ENCODE results near the gene FMN1.

Gene FMN1

DNA sequence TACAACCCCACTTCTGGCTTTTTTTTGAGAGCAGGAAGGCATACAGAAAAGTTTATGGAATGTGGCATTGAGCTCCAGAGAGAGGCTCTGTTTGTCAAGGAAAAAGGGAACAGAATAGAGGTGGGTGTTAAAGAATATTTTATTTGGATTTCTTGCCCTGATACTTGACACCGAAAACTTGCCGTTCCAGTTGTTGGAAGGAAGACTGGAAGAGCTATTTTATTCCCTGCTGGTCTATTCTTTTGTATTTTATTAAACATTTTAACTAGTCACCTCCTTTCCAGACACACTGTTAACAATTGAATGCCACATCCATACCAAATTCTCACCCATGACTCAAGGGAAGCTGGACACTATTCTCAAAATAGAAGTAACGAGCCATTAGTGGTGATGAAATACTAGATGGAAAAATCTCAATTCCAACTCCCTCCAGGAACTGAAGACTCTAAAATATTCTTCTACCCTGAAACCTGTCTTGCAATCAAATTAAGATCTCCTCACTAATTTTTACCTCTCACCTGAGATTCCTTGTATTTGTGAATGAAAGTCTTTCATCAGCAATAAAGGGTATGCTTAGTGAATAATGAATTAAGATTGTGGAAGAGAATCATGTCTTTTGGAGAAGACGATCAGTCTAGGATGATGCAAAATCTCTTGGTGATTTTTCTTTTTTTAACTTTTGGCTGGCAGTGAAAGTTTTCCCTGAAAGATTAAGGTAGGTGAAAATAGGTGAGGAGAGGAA, 448.2 kb downstream of the FMN1 start:
- no peak for DNase-seq
- no peaks in the 10 kb centered on the region for H3K9me3 Mint-ChIP-seq

DNA sequence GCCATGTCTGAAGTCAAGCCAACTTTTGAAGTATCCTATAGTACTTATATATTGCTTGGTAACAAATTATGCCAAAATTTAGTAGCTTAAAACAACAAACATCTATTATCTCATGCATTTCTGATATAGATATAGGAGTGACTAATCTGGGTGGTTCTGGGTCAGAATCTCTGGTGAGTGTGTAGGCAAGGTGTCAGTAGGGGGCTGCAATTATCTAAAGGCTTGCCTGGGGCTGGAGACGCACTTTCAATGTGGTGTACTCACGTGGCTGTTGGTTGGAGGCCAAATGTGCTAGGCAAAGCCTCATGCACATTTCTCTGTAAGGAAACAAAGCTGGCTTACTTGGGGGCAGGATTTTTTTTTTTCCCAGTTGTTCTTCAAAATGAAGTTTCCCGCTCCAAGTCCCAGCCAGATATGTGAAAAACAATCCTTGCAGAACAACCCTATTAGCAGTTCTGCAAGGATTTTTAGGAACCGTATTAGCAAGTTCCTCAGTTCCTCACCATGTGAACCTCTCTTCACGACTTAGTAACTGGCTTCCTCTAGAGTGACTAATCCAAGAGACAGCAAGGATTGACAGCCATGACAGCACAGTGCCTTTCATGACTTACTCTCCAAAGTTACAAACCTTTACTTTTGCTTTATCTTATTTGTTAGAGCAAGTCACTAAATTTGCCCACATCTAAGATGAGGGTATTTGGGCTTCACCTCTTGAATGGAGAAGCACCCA, 450.9 kb downstream of the FMN1 start:
- no peak overlapping the region for H3K27ac Mint-ChIP-seq
- ATAC-seq (no peak), DNase-seq (no peak)
- no peaks in the 10 kb centered on the region for H3K4me1 Mint-ChIP-seq
- no peak overlapping the region for H3K4me3 Mint-ChIP-seq
- peaks cover 5 to 13% of the 10 kb centered on the region in 2 donors for H3K9me3 Mint-ChIP-seq
- H3K27me3 Mint-ChIP-seq = peaks cover 35% of the 10 kb centered on the region

More for the DNA sequence above, 448.2 kb downstream of the FMN1 start:
- Mint-ChIP-seq H3K27ac (no peak overlapping the region), H3K27me3 (peaks cover 37% of the 10 kb centered on the region), H3K4me3 (no peak overlapping the region), H3K4me1 (no peaks in the 10 kb centered on the region)
- no peak for ATAC-seq

DNA sequence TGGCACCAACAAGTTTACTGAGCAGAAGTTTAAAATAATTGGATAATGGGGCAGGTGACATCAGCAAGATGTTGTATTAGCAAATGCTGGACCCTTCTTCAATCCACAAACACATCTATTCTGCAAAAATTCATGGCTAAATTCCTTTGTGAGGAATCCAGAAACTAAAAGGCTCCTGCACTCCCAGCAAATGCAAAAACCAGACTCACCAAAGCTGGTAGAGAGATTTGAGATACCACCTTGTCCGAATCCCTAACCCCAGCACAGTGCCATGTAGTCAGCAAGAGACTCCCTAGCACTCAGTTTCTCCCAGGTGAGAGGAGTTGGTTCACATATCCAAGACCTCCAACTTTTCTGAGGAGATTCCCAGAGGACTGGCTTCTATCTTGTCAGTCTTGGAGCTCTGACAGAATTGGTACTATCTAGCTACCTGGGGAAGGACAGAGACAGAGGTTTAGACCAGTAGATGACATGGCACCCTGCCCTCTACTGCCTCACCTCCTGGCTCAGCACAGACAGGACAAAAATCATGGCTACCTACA, 454.9 kb downstream of the FMN1 start:
- Mint-ChIP-seq H3K27ac (no peak overlapping the region), H3K4me1 (no peaks in the 10 kb centered on the region), H3K27me3 (peaks cover 35% of the 10 kb centered on the region), H3K4me3 (no peak overlapping the region), H3K9me3 (peaks cover 5 to 13% of the 10 kb centered on the region in 2 donors)
- ATAC-seq (no peak), DNase-seq (no peak)

DNA sequence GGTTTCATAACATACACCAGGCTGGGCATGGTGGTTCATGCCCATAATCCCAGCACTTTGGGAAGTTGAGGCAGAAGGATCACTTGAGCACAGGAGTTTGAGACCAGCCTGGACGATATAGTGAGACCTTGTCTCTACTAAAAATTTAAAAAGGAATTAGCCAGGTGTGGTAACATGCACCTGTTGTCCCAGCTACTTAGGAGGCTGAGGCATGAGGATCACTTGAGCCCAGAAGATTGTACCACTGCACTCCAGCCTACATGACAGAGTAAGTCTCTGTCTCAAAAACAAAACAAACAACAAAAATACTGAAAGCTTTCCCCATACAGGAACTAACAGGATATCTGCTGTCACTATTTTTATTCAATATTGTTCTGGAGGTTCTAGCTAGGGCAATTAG, 455.8 kb downstream of the FMN1 start:
- H3K27ac Mint-ChIP-seq = no peak overlapping the region
- H3K4me1 Mint-ChIP-seq = no peaks in the 10 kb centered on the region
- no peak overlapping the region for H3K4me3 Mint-ChIP-seq

DNA sequence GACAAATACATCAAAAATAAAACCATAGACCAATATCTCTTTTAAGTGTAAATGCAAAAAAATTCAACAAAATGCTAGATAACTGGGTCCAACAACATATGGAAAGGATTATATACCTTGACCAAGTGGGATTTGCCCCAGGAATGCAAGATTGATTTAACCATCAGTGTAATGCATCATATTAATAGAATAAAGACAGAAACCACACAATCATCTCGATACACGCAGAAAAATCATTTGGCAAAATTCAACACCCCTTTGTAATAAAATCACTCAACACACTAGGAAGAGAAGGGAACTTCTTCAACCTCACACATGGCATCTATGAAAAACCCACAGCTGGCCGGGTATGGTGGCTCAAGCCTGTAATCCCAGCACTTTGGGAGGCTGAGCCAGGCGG, 457.2 kb downstream of the FMN1 start:
- Mint-ChIP-seq H3K27me3 (peaks cover 44% of the 10 kb centered on the region), H3K4me3 (no peak overlapping the region)

More for the DNA sequence above, 455.8 kb downstream of the FMN1 start:
- H3K27me3 Mint-ChIP-seq = peaks cover 42% of the 10 kb centered on the region
- peaks cover 5 to 13% of the 10 kb centered on the region in 2 donors for H3K9me3 Mint-ChIP-seq
- DNase-seq (no peak), ATAC-seq (no peak)

DNA sequence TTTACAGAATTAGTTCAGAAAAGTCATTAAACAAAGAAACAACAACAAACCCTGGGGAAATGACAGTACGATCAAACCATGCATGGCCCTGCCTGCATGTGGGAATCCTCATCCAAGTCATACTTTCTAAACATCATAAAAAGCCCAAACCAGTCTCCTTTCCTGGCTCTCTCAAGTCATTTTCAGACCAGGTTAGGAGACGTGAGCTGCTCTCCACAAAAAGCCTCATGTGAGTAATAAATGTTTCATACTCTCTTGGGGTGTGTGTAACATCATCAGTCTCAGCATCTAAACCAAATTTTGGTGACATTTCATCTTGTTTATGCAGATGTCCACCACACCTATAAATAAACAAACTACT, 457.8 kb downstream of the FMN1 start:
- Mint-ChIP-seq H3K9me3 (peaks cover 5 to 13% of the 10 kb centered on the region in 2 donors), H3K4me1 (no peaks in the 10 kb centered on the region), H3K27ac (no peak overlapping the region), H3K27me3 (peaks cover 47% of the 10 kb centered on the region), H3K4me3 (no peak overlapping the region)
- no peak for ATAC-seq
- no peak for DNase-seq

More for the DNA sequence above, 457.2 kb downstream of the FMN1 start:
- H3K4me1 Mint-ChIP-seq = no peaks in the 10 kb centered on the region
- peaks cover 5 to 13% of the 10 kb centered on the region in 2 donors for H3K9me3 Mint-ChIP-seq
- no peak overlapping the region for H3K27ac Mint-ChIP-seq
- DNase-seq (no peak), ATAC-seq (no peak)

DNA sequence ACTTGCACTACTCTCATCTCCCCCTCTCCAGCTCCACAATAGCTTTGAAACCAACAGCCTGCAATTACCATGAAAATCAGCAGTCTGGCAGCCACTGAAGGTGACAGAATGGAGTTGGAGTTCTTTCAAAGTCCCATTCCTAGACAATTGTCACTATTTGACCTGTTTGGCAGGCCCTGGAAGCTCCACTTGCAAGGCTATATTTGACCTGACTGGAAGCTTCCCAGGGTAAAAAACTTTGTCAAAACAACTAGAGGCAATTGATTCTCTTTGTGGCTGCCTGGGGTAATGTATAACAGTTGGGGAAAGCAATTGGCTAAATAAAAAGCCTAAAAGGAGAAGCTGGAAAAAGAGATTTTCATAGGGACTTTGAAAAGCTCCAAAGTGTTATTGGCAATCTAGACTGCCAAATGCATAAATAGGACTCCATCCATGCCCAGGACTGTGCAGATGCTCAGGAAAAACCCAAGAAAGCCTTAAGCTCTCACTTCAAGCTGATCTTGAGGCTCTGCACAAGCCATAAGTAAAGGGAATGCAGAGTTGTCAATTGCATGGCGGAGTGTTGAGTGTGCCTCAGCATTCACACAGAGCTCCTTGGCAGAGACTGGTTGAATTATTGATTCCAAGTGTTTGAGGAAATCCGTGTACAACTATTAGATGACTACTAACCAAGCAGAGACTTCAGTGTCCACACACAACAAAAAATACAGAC, 458.4 kb downstream of the FMN1 start:
- H3K27ac Mint-ChIP-seq = no peak overlapping the region
- H3K27me3 Mint-ChIP-seq = peaks cover 52% of the 10 kb centered on the region
- DNase-seq (no peak), ATAC-seq (no peak)
- H3K4me1 Mint-ChIP-seq = peaks cover 4% of the 10 kb centered on the region
- peaks cover 5 to 13% of the 10 kb centered on the region in 2 donors for H3K9me3 Mint-ChIP-seq
- no peak overlapping the region for H3K4me3 Mint-ChIP-seq

DNA sequence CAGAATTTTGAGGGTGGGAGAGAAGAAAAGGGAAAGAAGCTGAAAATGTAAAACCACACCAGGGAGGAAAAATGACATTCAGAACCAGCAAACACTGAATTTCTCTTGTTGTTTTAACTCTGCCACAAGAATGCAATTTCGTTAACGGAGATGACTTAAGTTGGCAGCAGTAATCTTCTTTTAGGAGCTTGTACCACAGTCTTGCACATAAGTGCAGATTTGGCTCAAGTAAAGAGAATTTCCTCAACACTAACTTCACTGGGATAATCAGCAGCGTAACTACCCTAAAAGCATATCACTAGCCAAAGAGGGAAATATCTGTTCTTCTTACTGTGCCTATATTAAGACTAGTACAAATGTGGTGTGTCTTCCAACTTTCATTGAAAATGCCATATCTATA, 461.2 kb downstream of the FMN1 start:
- H3K27ac Mint-ChIP-seq = no peak overlapping the region
- no peaks in the 10 kb centered on the region for H3K9me3 Mint-ChIP-seq
- peaks cover 76% of the 10 kb centered on the region for H3K27me3 Mint-ChIP-seq
- H3K4me1 Mint-ChIP-seq = peaks cover 11% of the 10 kb centered on the region
- no peak overlapping the region for H3K4me3 Mint-ChIP-seq
- DNase-seq (no peak), ATAC-seq (no peak)

DNA sequence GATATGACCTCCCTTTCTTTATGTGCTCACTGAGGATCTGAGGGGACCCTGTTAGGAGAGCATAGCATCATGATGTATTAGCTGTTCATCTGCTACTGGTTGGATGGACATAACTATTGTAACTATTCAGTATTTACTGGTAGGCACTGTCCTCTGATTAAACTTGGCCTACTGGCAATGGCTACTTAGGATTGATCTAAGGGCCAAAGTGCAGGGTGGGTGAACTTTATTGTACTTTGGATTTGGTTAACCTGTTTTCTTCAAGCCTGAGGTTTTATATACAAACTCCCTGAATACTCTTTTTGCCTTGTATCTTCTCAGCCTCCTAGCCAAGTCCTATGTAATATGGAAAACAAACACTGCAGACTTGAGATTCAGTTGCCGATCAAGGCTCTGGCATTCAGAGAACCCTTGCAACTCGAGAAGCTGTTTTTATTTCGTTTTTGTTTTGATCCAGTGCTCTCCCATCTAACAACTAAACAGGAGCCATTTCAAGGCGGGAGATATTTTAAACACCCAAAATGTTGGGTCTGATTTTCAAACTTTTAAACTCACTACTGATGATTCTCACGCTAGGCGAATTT, 461.8 kb downstream of the FMN1 start:
- ATAC-seq (no peak), DNase-seq (no peak)
- H3K4me3 Mint-ChIP-seq = no peak overlapping the region
- no peaks in the 10 kb centered on the region for H3K9me3 Mint-ChIP-seq
- H3K4me1 Mint-ChIP-seq = peaks cover 11% of the 10 kb centered on the region
- no peak overlapping the region for H3K27ac Mint-ChIP-seq
- peaks cover 78% of the 10 kb centered on the region for H3K27me3 Mint-ChIP-seq

DNA sequence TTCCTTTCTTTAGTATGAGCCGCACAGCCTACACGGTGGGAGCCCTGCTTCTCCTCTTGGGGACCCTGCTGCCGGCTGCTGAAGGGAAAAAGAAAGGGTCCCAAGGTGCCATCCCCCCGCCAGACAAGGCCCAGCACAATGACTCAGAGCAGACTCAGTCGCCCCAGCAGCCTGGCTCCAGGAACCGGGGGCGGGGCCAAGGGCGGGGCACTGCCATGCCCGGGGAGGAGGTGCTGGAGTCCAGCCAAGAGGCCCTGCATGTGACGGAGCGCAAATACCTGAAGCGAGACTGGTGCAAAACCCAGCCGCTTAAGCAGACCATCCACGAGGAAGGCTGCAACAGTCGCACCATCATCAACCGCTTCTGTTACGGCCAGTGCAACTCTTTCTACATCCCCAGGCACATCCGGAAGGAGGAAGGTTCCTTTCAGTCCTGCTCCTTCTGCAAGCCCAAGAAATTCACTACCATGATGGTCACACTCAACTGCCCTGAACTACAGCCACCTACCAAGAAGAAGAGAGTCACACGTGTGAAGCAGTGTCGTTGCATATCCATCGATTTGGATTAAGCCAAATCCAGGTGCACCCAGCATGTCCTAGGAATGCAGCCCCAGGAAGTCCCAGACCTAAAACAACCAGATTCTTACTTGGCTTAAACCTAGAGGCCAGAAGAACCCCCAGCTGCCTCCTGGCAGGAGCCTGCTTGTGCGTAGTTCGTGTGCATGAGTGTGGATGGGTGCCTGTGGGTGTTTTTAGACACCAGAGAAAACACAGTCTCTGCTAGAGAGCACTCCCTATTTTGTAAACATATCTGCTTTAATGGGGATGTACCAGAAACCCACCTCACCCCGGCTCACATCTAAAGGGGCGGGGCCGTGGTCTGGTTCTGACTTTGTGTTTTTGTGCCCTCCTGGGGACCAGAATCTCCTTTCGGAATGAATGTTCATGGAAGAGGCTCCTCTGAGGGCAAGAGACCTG, 463.5 kb downstream of the FMN1 start:
- DNase-seq (no peak), ATAC-seq (no peak)
- H3K27ac Mint-ChIP-seq = no peak overlapping the region
- H3K9me3 Mint-ChIP-seq = peaks cover 0 to 7% of the 10 kb centered on the region in 2 donors
- peaks cover 85% of the 10 kb centered on the region for H3K27me3 Mint-ChIP-seq
- H3K4me1 Mint-ChIP-seq = peaks cover 11% of the 10 kb centered on the region
- peak overlapping the region in 1 of 2 donors; percentile 24 for H3K4me3 Mint-ChIP-seq

DNA sequence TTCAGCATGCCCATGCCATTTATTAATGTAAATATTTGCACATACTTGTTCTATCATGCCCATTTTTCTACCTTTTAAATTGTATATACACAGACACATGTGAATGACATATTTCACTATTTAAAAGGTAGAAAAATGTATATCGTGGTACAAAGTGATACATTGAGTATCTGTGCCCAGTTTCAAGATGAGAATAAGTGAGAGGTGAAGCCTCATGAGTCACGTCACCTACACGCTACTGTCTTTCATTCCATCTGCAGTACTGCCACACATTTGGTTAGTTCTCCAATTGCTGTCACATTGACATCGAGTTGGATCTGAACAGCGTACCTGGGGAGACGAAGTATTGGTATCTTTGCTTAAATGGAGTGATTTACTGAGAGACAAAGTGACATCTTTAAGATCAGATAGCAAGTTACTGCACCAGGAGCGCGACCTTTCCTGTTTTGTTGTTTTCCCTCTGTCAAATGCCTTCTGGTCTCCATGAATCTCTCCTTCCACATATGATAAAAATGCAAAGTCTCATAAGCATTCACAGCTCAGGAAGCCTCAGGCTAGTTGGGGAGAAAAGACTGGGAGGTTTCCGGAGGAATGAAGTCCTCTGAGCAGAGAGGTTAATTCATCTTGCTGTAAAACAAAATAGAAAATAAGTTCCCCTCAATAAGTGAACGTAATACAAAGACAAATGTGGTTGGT, 464.7 kb downstream of the FMN1 start:
- ATAC-seq = peak; percentile 48

DNA sequence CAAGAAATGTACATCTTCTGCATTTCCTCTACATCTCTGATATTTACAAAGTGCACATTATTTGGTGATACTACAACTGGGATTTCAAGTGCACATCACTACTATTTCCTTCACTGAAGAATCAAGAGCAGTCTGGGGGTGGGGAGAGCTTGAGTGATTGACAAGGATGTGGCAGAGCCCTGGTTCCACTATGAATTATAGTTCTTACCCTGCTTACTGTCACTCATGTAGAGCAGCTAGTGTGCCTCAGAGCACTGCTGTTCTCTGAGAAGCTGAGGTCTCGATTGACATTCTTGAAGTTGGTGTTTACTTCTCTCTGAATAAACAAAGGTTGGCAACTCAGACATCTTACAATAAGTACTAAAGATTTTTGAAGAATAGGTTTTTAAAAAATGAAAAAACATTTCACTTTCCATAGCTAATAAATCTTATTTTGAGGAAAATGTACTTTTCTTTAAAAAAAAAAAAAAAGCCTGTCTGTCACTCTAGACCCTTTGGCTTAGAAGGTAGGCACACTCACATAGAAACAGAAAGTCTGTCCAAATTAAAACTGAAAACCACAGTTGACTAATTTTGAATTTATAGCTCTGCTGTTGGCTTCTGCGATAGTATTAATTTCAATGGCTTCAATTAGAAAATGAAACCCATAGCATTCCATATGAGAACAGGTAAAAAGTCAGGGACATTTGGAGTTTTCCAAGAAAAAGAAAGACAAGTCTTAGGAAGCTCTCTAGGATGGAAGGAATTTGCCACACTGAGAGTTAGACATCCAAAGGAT, 471.2 kb downstream of the FMN1 start:
- DNase-seq (peak; percentile 7 to 45), ATAC-seq (peak; percentile 98)
- Mint-ChIP-seq H3K9me3 (peaks cover 0 to 8% of the 10 kb centered on the region in 2 donors), H3K4me1 (peaks cover 29% of the 10 kb centered on the region), H3K4me3 (peak overlapping the region in 1 of 2 donors; percentile 17), H3K27ac (no peak overlapping the region), H3K27me3 (peaks cover 90% of the 10 kb centered on the region)

More for the DNA sequence above, 464.7 kb downstream of the FMN1 start:
- H3K27ac Mint-ChIP-seq = no peak overlapping the region
- H3K9me3 Mint-ChIP-seq = peaks cover 0 to 8% of the 10 kb centered on the region in 2 donors
- H3K4me3 Mint-ChIP-seq = no peak overlapping the region
- peaks cover 11% of the 10 kb centered on the region for H3K4me1 Mint-ChIP-seq
- peaks cover 86% of the 10 kb centered on the region for H3K27me3 Mint-ChIP-seq
- DNase-seq = no peak

DNA sequence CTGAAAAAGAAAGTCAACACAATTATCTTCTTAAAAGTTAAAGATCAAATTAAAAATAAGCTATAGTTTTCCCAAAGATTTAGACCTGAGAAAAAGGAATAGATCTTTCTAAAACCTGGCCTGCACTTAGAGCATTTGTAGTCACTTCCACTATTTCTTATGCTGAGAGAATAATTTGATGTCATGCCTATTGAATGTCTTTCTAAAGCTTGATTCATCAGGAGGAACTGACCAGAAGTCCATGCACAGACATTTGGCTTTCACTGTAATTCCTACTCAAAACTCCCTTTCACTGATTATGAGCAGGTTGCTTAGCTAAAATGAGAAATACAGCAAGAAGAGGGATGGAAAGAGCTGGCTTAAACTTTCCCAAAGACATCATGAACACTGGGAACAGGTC, 472.4 kb downstream of the FMN1 start:
- Mint-ChIP-seq H3K4me1 (peaks cover 40% of the 10 kb centered on the region), H3K9me3 (peaks cover 0 to 8% of the 10 kb centered on the region in 2 donors), H3K27ac (no peak overlapping the region), H3K27me3 (peaks cover 94% of the 10 kb centered on the region), H3K4me3 (no peak overlapping the region)
- ATAC-seq (no peak), DNase-seq (no peak)
